ENCODE data around the gene NPC1L1.

- no peak for TF ChIP-seq CTCF (IDR thresholded peaks at IDR 0.05)
- no peak for TF ChIP-seq ZSCAN18 (CRISPR knock-in tag; IDR thresholded peaks at IDR 0.05)
- TF ChIP-seq ZNF138 (CRISPR knock-in tag; conservative IDR thresholded peaks at IDR 0.05) = no peak
- TF ChIP-seq NFYB (CRISPR knock-in tag; conservative IDR thresholded peaks at IDR 0.05; ENCODE audit: low read depth) = no peak
- TF ChIP-seq TCF7 (CRISPR knock-in tag; IDR thresholded peaks at IDR 0.05; ENCODE audit: low read depth) = no peak
- no peak for TF ChIP-seq IRF2 (CRISPR knock-in tag; IDR thresholded peaks at IDR 0.05; ENCODE audit: borderline replicate concordance, low read depth)
- no peak for TF ChIP-seq NR2C2 (CRISPR knock-in tag; IDR thresholded peaks at IDR 0.05)
- no peak for TF ChIP-seq USF1 (CRISPR knock-in tag; IDR thresholded peaks at IDR 0.05)
- no peak for TF ChIP-seq ZMAT4 (CRISPR knock-in tag; IDR thresholded peaks at IDR 0.05)
- TF ChIP-seq PRDM15 (CRISPR knock-in tag; IDR thresholded peaks at IDR 0.05) = no peak
- no peak for TF ChIP-seq ESRRA (CRISPR knock-in tag; IDR thresholded peaks at IDR 0.05; ENCODE audit: borderline replicate concordance)
- TF ChIP-seq SP1 (CRISPR knock-in tag; conservative IDR thresholded peaks at IDR 0.05) = no peak
- TF ChIP-seq FOXP4 (CRISPR knock-in tag; IDR thresholded peaks at IDR 0.05) = no peak
- TF ChIP-seq ETV6 (CRISPR knock-in tag; IDR thresholded peaks at IDR 0.05) = no peak
Measured at GRCh38 chr7:44472843-44473242, 68.3 kb downstream of the NPC1L1 start.
